ENCODE results near the gene KRT85.

The KRT85 gene

DNA sequence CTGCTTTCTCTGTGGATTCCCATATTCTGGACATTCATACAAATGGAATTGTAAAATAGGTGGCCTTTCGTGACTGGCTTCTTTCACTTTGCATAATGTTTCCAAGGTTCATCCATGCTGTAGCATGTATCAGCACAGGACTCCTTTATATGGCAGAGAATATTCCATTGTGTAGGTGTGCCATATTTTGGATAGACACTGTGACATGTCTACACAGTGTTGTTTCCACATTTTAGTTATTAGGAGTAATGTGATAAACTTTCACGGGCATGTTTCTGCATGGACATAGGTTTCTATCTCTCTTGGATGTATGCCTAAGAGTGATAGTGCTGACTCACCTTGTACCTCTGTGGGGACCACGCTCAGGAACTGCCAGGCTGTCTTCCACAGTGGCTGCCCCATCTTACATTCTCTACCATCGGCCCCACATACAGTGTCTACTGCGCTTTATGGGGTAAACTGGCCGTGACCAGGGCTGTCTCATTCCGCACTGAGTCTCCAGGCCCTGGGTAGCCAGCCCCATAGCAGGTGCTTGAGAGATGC lies 25.3 kb upstream of the KRT85 start:
- no peak for DNase-seq

- DNase-seq = no peak
Observed at GRCh38 chr12:52391618-52392002, 24.3 kb upstream of the KRT85 start.

DNA sequence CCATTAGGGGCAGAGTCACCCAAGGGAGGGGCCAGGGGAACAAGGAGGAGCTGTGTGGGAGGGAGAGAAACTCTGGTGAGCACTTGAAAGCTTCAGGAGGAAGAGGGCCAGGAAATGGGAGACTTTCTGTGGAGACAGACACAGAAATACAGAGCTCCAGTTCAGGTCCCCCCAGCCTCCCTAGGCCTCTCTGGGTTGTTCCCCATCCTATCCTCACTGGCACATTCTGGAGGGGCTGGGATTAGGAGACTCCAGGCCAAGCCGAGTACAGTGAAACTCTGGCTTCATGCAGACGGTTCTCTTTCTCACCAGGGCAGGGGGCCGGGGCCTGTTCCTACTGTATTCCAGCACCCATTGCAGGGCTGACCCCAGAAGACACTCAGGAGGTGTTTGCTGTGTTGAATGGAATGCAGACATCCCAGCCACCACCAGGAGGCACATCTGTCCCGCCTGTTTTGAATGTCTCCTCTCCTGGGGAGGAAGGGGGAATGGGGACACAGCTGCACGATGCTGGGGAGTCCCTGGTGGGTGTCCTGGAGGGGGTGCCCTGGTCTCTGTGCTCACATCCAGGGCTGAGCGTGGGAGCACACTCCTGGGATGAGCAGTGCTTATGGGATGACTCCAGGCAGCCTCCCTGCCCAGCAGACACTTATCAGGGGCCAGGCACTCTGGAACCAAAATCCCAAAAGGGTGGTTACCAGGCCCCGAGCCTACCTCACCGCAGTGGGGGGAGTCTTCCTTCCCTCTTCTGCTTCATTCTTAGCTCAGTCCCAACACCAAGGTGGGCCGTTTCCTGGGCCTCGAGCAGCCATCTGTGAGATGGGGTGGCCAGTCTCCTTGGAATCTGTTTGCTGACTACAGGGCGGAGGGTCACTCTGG lies 23.7 kb upstream of the KRT85 start:
- peak in 1 of 2 donors; percentile 13 for DNase-seq

- DNase-seq = no peak
Observed at GRCh38 chr12:52389313-52390207, 22.3 kb upstream of the KRT85 start.

GRCh38 chr12:52387859-52388258 lies 20.6 kb upstream of the KRT85 start:
- no peak for DNase-seq

- DNase-seq = no peak
Observed at GRCh38 chr12:52385226-52385702, 18.0 kb upstream of the KRT85 start, which contains the start of gene KRT84. Gene KRT84 (minus strand): TSS chr12:52385652. CDS start chr12:52385585, 67 bp downstream.

DNA sequence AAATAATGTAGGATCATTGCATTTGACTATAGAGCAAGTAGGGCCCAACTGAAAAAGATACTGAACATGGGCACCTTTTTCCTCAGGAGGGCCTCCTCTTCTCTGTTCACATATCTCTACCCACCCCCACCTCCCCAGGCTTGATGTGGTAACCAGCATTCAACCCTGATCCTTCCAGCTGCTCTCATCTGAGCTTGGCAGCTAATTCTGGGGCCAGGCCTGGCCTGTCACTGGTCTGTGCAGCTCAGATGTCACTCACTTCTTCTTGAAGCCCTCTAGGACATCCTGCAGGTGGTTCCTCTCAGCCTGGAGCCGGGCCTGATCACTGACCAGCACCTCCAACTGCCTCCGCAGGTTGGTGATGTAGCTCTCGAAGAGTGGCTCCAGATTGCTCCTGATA lies 16.1 kb upstream of the KRT85 start:
- no peak for DNase-seq

GRCh38 chr12:52382854-52383253 lies 15.6 kb upstream of the KRT85 start:
- no peak for DNase-seq

DNA sequence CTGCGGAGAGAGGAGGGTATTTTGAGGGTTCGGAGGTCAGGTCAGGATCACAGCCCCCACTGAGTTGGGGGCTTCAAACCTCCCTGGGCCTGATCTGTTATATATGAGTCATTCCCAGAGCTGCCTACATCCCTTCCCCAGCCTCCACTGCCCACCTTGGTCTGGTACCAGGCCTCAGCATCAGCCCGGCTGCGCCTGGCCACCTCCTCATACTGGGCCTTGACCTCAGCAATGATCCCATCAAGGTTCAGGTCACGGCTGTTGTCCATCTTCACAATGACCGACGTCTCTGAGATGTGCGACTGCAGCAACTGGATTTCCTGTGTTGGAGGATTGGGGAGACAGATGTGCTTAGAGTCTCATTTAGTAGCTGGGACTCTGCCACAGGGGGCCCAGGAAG lies 13.9 kb upstream of the KRT85 start:
- DNase-seq = no peak

GRCh38 chr12:52380271-52380694 lies 13.0 kb upstream of the KRT85 start:
- DNase-seq = no peak

DNA sequence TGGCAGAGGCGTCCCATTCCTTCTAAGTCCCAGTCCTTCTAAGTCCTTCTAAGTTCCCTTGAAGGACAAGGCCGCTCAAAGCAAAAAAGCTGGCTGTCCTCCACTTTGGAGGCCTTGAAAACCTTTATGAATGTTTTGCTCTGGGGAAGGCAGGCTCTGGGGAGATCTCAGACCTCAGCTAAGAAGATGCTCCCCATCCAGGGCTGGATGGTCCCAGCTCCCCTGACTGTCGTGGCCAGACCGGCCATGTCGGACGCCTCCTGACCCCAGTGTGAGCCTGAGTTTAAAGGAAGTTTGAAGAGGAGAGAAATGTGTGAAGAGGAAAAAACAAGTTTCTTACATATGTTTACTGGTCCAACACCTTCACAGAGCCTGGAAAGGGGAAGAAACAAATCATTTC lies 12.3 kb upstream of the KRT85 start:
- DNase-seq = no peak

DNA sequence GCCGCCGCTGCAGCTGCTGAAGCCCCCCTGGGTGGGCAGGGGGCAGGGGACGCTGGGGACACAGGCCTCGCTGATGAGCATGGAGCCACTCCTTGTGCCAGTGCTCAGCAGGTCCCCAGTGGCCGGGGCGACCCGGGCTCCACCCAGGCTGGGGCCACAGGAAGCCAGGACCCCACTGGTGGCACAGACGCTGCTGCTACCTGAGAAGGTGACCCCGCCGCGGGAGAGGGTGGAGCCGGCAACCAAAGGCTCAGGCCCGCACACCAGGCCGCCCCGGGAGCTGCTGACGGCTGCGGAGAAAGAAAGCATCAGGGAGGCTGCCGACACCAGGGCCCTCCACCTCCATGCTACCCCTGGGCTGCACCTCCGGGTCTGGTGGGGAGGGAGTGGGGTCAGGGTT lies 10.8 kb upstream of the KRT85 start:
- DNase-seq = no peak

- DNase-seq = no peak
Observed at GRCh38 chr12:52377266-52377665, 10.0 kb upstream of the KRT85 start.

DNA sequence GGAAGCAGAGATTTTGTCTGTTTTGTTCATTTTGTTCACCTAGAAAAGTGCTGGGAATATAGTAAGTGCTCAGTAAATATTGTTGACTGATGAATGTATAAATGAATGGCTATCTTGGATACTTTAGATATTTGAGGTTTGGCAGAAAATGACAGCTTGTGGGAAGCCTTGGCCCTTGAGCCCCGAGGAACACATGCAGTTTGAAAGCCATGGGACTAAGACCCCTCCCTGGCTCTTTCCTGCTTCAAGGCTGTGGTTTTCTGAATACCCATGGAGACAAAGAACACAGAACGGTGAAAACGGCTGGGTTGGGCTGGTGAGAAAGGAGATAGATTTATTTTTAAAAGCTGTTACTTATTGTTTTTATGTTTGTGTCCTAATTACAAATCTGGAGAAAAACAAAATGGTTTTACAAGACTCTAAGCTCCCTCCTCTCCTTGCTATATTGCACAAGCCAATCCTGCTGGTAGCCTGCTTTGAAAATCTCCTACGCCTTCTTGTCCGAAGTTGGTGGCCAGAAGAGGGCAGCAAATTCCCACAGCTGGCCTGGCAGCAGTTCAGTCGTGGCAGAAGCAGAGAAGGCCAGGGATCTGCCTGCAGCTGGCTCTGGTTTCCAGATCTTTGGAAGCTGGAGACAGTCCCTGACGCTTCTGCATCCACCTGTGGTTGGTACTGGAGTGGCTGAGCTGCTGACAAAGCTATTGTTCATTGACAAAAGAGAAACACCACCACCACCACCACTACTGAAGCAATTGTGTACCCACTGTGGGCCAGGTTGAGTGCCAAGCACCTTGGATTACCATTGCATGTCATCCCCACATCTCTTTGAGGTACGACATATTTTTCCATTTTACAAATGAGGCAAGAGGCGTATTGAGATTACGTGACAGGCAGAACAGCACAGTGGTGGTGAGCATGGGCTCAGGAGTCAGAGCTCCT lies 5.2 kb upstream of the KRT85 start:
- DNase-seq = peak; percentile 51 to 56

DNA sequence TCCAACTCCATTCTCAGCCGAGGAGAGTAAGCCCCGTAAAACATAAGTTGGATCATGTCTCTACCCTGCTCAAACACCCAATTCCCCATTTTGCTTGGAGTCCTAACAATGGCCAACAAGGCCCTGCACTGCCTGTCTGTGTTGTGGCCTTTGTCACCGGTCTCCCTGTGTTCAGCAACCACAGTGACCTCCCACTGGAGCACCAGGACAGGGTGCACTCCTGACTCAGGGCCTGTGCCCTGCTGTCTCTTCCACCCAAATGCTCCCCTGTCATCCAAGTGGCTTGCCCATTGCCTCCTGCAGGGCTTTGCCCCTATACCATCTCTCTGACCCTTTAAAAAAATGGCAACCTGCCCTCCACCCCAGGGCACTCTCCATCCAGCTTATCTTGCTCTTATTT lies 4.4 kb upstream of the KRT85 start:
- DNase-seq = no peak

DNA sequence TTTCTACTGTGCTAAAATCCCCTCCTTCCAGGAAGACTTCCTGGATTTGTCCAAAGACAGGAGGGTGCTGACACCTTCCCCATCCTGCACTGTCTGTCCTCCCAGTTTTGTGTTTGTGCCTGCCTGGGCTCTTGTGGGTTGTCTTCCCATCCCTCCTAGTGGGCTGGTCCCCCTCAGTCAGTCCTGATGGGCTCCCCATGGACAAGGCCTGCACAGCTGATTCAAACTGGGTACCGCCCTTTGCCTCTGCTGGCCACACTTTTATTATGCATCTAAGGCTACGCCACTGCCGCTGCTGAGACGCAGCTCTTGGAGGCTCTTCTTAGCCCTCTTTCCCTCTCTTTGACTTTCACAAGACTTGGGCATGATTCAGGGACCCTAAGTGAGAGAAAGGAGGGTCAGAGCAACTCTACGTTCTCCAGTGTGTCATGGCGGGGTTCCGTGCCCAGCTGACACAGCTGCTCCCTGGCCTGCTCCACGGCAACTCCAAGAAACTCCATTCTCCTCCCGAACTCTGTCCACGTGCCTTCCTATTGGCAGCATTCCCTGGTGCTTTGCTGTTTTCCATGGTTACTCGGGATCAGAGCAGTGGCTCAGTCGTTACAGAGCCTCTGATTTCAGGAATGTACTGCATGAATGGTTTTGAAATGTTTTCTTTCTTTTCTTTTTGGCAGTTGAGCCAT lies 3.8 kb upstream of the KRT85 start:
- no peak for DNase-seq

GRCh38 chr12:52369809-52370208 lies 2.5 kb upstream of the KRT85 start:
- no peak for DNase-seq

- no peak for DNase-seq
Observed at GRCh38 chr12:52369211-52369610, 1.9 kb upstream of the KRT85 start.

DNA sequence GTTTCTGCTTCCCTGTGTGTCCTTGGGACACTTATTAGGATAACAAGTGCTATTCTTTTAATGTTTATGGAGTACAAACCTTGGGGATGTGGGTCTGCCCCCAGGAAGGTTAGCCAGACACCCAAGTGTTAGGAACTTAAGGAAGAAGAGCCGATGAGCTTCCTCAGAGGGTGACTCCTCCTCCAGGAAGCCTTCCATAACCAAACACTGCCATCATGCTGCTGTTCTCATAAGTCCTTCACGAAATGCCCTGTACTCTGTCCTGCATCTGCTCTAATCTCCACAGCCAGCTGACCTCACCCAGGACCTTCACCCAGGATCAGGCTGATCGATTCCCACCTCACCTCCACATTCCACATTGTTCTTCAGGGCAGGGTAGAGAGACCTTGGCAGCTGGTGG lies 1.2 kb upstream of the KRT85 start:
- DNase-seq = no peak

DNA sequence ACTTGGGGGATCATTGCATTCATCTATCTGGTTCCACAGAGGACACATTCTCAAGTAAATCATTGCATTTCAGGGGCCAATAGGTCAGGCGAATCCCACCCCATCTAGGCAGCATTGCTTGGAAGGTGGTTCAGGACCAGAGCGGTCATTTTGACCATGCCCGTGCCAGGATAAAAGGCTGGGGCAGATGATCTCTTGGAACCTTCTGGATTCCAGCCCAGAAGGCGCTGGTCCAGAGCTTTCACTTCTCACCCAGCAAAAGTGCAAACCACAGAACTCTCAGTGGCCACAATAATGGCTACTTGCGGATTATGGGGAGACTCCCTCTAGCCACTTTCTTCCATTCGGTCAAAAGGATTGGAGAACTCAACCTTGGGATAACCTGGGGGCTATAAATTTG lies 595 bp upstream of the KRT85 start:
- no peak for DNase-seq

DNA sequence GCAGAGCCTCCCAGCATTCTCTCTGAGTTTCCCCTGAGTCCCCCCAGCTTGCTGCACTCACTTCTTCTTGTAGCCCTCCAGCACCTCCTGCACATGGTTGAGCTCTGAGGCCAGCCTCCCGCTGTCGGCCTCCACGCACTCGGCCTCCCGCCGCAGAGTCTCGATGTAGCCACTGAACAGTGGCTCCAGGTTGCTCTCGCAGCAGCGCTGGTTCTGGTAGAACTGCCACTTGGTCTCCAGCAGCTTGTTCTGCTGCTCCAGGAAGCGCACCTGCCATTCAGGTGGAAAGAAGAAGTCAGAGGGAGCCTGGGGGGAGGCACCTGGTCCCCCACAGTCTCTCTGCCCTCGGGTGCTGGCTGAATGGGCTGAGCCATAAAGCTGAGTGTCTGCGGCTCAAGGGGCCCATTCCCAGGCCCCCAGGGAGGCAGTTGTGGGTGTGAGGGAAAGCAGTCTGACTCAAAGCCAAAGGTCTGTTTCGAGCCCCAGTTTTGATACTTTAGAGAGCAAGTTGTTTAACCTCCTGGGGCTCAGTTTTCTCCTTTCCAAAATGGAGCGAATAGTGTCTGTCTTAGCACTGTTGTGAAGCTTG lies 2.3 kb downstream of the KRT85 start:
- no peak for DNase-seq

All from CD4-positive, alpha-beta T cell treated with Interferon alpha-2 for 1 hour (primary cell).